OCI-LY3 (cell line): ENCODE data around the gene FOLR1.

Experiments used
- CTCF ChIP-seq: fragments of 200-600, 300-600 bp; sonication (generic); IDR thresholded peaks from 2 replicates; pipeline ENCODE4 v1.5.1; 2014; ENCODE audit warnings: antibody characterized with exemption, low read length, low read depth
- EZH2phosphoT487 ChIP-seq: fragments of 200-600 bp; shearing (Covaris generic); IDR thresholded peaks from 2 replicates; pipeline ENCODE4 v1.6.1; 2018; ENCODE audit warnings: antibody characterized with exemption, mixed run types, low read depth

GRCh38 chr11:72221386-72222075 lies 29.6 kb downstream of the FOLR1 start:
- TF ChIP-seq CTCF (no peak), EZH2phosphoT487 (no peak)
